GM12878 (cell line): ENCODE data around the gene COASY. TPM values are rescaled to one million over a fixed set of nuclear protein-coding genes. Genes with fewer than 3 reads are reported as not detected.
A peak's percentile ranks its signal among the peaks of the same experiment; 100 is the strongest.

Experiments
- BACH1 ChIP-seq: fragments of 450-650 bp; IDR thresholded peaks from 2 replicates; pipeline ENCODE4 v1.6.1; 2017; ENCODE audit warnings: mild to moderate bottlenecking, borderline replicate concordance
- ETV6 ChIP-seq, 2 experiments: fragments of 450-650 bp in 1 of 2; IDR thresholded peaks in 1 of 2; conservative IDR thresholded peaks in 1 of 2; 2 replicates each; pipeline ENCODE4 v1.6.1; 2014; ENCODE audit warnings: antibody characterized with exemption in 1 of 2, borderline replicate concordance in 1 of 2, low read depth in 1 of 2, mild to moderate bottlenecking in 1 of 2, moderate library complexity in 1 of 2
- HCFC1 ChIP-seq: fragments of 150-350 bp; IDR thresholded peaks from 2 replicates; pipeline ENCODE4 v1.6.1; 2014; ENCODE audit warnings: low read length
- HDGF ChIP-seq: fragments of 450-650 bp; IDR thresholded peaks from 2 replicates; pipeline ENCODE4 v1.6.1; 2016; ENCODE audit warnings: antibody characterized with exemption
- IKZF1 ChIP-seq: fragments of 450-650 bp; conservative IDR thresholded peaks from 2 replicates; pipeline ENCODE4 v1.6.1; 2017; ENCODE audit warnings: antibody characterized with exemption, mild to moderate bottlenecking
- LARP7 ChIP-seq: fragments of 450-650 bp; IDR thresholded peaks from 2 replicates; pipeline ENCODE4 v1.6.1; 2017; ENCODE audit warnings: mild to moderate bottlenecking
- MTA2 ChIP-seq: fragments of 450-650 bp; IDR thresholded peaks from 2 replicates; pipeline ENCODE4 v1.6.1; 2016; ENCODE audit warnings: low read depth, mild to moderate bottlenecking, moderate library complexity
- NBN ChIP-seq: fragments of 450-650 bp; IDR thresholded peaks from 2 replicates; pipeline ENCODE4 v1.6.1; 2016
- NFYB ChIP-seq: IDR thresholded peaks from 2 replicates; pipeline ENCODE4 v1.6.1; 2011; ENCODE audit warnings: low read depth, mild to moderate bottlenecking, low read length, improper control_type of control experiment, moderate library complexity; ENCODE audit not compliant: insufficient read depth
- NR2C1 ChIP-seq: fragments of 450-650 bp; IDR thresholded peaks from 2 replicates; pipeline ENCODE4 v1.6.1; 2017; ENCODE audit warnings: antibody characterized with exemption, mild to moderate bottlenecking, moderate library complexity
- RAD51 ChIP-seq: fragments of 450-650 bp; IDR thresholded peaks from 2 replicates; pipeline ENCODE4 v1.6.1; 2016; ENCODE audit warnings: moderate library complexity, mild to moderate bottlenecking, inconsistent platforms
- RB1 ChIP-seq: fragments of 450-650 bp; formaldehyde crosslinking; IDR thresholded peaks from 2 replicates; pipeline ENCODE4 v1.6.1; 2017; ENCODE audit warnings: mild to moderate bottlenecking, borderline replicate concordance
- RCOR1 ChIP-seq: conservative IDR thresholded peaks from 2 replicates; pipeline ENCODE4 v1.6.1; 2012; ENCODE audit warnings: low read depth, low read length, improper control_type of control experiment
- SIN3A ChIP-seq: IDR thresholded peaks from 2 replicates; pipeline ENCODE4 v1.6.1; 2012; ENCODE audit warnings: low read depth, low read length, improper control_type of control experiment
- SMARCA5 ChIP-seq: fragments of 450-650 bp; IDR thresholded peaks from 2 replicates; pipeline ENCODE4 v1.6.1; 2017; ENCODE audit warnings: mild to moderate bottlenecking
- SP1 ChIP-seq: IDR thresholded peaks from one replicate; pipeline ENCODE4 v1.6.1; 2011; ENCODE audit warnings: low read depth, low read length
- STAT1 ChIP-seq: fragments of 450-650 bp; conservative IDR thresholded peaks from 2 replicates; pipeline ENCODE4 v1.6.1; 2014; ENCODE audit warnings: antibody characterized with exemption, mild to moderate bottlenecking
- TCF12 ChIP-seq: IDR thresholded peaks from 2 replicates; pipeline ENCODE4 v1.6.1; 2011; ENCODE audit warnings: low read depth, mild to moderate bottlenecking, low read length
- ZNF217 ChIP-seq: fragments of 450-650 bp; IDR thresholded peaks from 2 replicates; pipeline ENCODE4 v1.6.1; 2017; ENCODE audit warnings: antibody characterized with exemption, mild to moderate bottlenecking
- ZZZ3 ChIP-seq: IDR thresholded peaks from 2 replicates; pipeline ENCODE4 v1.6.1; 2011; ENCODE audit warnings: low read depth; ENCODE audit not compliant: control insufficient read depth, insufficient read length
- polyA plus RNA-seq, 11 experiments: library from polyadenylated mRNA; depleted of rRNA in 4 of 11; unstranded in 6 of 11; stranded (reverse) in 5 of 11; fragments of >200 nt; fragmentation: Nextera tagmentation in 4 of 11; fragmentation: Illumina TruSeq in 1 of 11; extraction: Ambion mirVana in 4 of 11; extraction: Trizol in 1 of 11; gene quantifications; 1 replicate in 1 of 11; 2 replicates in 10 of 11; pipeline versions ENCODE4 v1.2.1 to v1.2.3, GENCODE V29; 2011 to 2016; ENCODE audit warnings: inconsistent platforms in 2 of 11, missing spikeins in 2 of 11, low read depth in 1 of 11
- total RNA-seq, 4 experiments: library from RNA; depleted of rRNA in 3 of 4; stranded (reverse); fragments of >200 nt in 3 of 4; fragmentation: Illumina TruSeq in 1 of 4; extraction: Trizol in 1 of 4; gene quantifications; 2 replicates each; pipeline versions ENCODE4 v1.2.1 to v1.2.3, GENCODE V29; 2013 to 2021
- TF ChIP-seq, protein P1 (sequence below): IDR thresholded peaks from 2 replicates; pipeline ENCODE4 v1.6.1; 2011; ENCODE audit warnings: borderline replicate concordance, low read depth, mild to moderate bottlenecking, moderate library complexity, mixed read lengths, low read length; ENCODE audit not compliant: insufficient read depth; ENCODE audit errors: extremely low read length
- TF ChIP-seq, protein P2 (sequence below): fragments of 450-650 bp; IDR thresholded peaks from 2 replicates; pipeline ENCODE4 v1.6.1; 2017; ENCODE audit warnings: mild to moderate bottlenecking, moderate library complexity
- TF ChIP-seq, protein P3 (sequence below): IDR thresholded peaks from 2 replicates; pipeline ENCODE4 v1.6.1; 2012; ENCODE audit warnings: low read depth, low read length, improper control_type of control experiment
- TF ChIP-seq, protein P4 (sequence below): IDR thresholded peaks from 2 replicates; pipeline ENCODE4 v1.6.1; 2012; ENCODE audit warnings: low read depth, low read length, improper control_type of control experiment

The COASY gene
- total and polyA plus RNA-seq, 10 of the 15 experiments (the other 5 are each of a cell fraction or from before 2014, with no cell fraction given) = 18.6 to 93.9 (median 43.2) TPM

DNA sequence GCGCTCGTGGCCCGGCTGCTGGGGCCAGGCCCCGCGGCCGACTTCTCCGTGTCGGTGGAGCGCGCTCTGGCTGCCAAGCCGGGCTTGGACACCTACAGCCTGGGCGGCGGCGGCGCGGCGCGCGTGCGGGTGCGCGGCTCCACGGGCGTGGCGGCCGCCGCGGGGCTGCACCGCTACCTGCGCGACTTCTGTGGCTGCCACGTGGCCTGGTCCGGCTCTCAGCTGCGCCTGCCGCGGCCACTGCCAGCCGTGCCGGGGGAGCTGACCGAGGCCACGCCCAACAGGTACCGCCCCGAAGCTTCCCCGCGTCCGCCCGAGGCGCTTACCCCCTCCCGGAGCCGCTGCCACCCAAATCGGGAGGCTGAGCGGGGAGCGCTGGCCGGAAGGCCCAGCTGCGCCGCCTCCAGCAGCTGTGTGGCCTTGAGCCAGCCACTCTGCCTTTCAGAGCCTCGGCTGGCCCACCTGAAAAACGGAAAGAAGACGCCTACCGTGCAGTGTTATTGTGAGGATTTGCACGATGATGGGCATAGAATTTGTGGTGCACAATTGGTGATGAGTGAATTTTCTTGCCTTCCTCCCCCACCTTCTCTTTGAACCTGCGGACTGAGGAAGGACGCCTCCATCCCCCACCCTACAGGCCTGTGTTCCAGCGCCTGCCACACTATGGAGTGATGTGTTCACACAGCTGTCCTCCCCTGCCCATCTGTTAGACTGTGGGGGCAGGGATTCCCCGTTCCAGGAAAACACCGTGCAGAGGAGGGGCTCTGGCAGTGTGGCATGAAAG is 25.4 kb upstream of the COASY start (continued):
- TF ChIP-seq RCOR1 (no peak), TCF12 (peak; percentile 44; the same call in 1 of the 2 replicates), LARP7 (peak; percentile 95), NBN (peak; percentile 41), NFYB (peak; percentile 35; the same call in 1 of the 2 replicates), HDGF (peak; percentile 36; the same call in 1 of the 2 replicates), IKZF1 (peak; percentile 71), SIN3A (peak; percentile 71; the same call in 1 of the 2 replicates), NR2C1 (no peak), RAD51 (no peak), ZNF217 (peak; percentile 56; the same call in 1 of the 2 replicates), MTA2 (no peak), SMARCA5 (peak; percentile 90), HCFC1 (0 out of 2 replicates have a peak, but pooled peaks have one; percentile 2), RB1 (0 out of 2 replicates have a peak, but pooled peaks have one; percentile 29), BACH1 (0 out of 2 replicates have a peak, but pooled peaks have one; percentile 43), ZZZ3 (no peak), ETV6 (conservative IDR thresholded peaks at IDR 0.05 in 1 of 2, IDR thresholded peaks at IDR 0.05 in 1 of 2; ENCODE audit: borderline replicate concordance in 1 of 2, low read depth in 1 of 2) (0 out of 4 replicates have a peak, but pooled peaks of 1 of the 2 experiments have one; percentile 10), STAT1 (no peak), SP1 (peak; percentile 6)
- TF ChIP-seq, protein P1, sequence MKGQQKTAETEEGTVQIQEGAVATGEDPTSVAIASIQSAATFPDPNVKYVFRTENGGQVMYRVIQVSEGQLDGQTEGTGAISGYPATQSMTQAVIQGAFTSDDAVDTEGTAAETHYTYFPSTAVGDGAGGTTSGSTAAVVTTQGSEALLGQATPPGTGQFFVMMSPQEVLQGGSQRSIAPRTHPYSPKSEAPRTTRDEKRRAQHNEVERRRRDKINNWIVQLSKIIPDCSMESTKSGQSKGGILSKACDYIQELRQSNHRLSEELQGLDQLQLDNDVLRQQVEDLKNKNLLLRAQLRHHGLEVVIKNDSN = peak; percentile 54
- TF ChIP-seq, protein P2, sequence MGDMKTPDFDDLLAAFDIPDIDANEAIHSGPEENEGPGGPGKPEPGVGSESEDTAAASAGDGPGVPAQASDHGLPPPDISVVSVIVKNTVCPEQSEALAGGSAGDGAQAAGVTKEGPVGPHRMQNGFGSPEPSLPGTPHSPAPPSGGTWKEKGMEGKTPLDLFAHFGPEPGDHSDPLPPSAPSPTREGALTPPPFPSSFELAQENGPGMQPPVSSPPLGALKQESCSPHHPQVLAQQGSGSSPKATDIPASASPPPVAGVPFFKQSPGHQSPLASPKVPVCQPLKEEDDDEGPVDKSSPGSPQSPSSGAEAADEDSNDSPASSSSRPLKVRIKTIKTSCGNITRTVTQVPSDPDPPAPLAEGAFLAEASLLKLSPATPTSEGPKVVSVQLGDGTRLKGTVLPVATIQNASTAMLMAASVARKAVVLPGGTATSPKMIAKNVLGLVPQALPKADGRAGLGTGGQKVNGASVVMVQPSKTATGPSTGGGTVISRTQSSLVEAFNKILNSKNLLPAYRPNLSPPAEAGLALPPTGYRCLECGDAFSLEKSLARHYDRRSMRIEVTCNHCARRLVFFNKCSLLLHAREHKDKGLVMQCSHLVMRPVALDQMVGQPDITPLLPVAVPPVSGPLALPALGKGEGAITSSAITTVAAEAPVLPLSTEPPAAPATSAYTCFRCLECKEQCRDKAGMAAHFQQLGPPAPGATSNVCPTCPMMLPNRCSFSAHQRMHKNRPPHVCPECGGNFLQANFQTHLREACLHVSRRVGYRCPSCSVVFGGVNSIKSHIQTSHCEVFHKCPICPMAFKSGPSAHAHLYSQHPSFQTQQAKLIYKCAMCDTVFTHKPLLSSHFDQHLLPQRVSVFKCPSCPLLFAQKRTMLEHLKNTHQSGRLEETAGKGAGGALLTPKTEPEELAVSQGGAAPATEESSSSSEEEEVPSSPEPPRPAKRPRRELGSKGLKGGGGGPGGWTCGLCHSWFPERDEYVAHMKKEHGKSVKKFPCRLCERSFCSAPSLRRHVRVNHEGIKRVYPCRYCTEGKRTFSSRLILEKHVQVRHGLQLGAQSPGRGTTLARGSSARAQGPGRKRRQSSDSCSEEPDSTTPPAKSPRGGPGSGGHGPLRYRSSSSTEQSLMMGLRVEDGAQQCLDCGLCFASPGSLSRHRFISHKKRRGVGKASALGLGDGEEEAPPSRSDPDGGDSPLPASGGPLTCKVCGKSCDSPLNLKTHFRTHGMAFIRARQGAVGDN = peak; percentile 71
- TF ChIP-seq, protein P3, sequence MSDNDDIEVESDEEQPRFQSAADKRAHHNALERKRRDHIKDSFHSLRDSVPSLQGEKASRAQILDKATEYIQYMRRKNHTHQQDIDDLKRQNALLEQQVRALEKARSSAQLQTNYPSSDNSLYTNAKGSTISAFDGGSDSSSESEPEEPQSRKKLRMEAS = peak; percentile 11; the same call in 1 of the 2 replicates
- TF ChIP-seq, protein P4, sequence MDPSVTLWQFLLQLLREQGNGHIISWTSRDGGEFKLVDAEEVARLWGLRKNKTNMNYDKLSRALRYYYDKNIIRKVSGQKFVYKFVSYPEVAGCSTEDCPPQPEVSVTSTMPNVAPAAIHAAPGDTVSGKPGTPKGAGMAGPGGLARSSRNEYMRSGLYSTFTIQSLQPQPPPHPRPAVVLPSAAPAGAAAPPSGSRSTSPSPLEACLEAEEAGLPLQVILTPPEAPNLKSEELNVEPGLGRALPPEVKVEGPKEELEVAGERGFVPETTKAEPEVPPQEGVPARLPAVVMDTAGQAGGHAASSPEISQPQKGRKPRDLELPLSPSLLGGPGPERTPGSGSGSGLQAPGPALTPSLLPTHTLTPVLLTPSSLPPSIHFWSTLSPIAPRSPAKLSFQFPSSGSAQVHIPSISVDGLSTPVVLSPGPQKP = 0 out of 2 replicates have a peak, but pooled peaks have one; percentile 45
